ENCODE data around the gene DONSON. TPM values are rescaled to one million over a fixed set of nuclear protein-coding genes. Genes with fewer than 3 reads are reported as not detected.

DONSON gene
- total and polyA plus RNA-seq, 2 of the 13 experiments (the other 11 are each of a cell fraction or from before 2014, with no cell fraction given) = 35.4 to 63.6 TPM

- peaks cover 34% of the 10 kb centered on the region for H4K20me1 ChIP-seq (ENCODE audit: insufficient read depth, low read length)
- no peaks in the 10 kb centered on the region for H3K9me3 ChIP-seq (ENCODE audit: low read length)
- peak overlapping the region; percentile 89 for H3K4me2 ChIP-seq (ENCODE audit: low read depth, low read length)
- H3K27me3 ChIP-seq (ENCODE audit: control insufficient read depth in 1 of 2, insufficient read depth in 2 of 2, low read length in 2 of 2) = no peaks in the 10 kb centered on the region; a peak in 1 of 5 replicates
- no peak overlapping the region for H2AFZ ChIP-seq (ENCODE audit: low read length)
- WGBS (ENCODE audit: low lambda C conversion rate) = 3% methylated on average over 19 of the region's 19 CpGs
- H3K27ac ChIP-seq (ENCODE audit: extremely low read length, insufficient read depth, low read length) = peak overlapping the region; percentile 100
- CTCF ChIA-PET (ENCODE audit: low intra/inter-chr PET ratio, low total read pairs) = no interaction called here
- peak overlapping the region; percentile 85 to 98 (median 85) for H3K4me3 ChIP-seq (replicated peaks in 1 of 3; ENCODE audit: insufficient read depth in 1 of 3, low read depth in 2 of 3, low read length in 3 of 3)
- peaks cover 72% of the 10 kb centered on the region for H3K79me2 ChIP-seq (ENCODE audit: insufficient read depth, low read length)
- intact Hi-C loops (cut with micrococcal nuclease; ENCODE audit: unreplicated experiment) (loop anchor here (5.0 kb wide), 1 partner anchor 46 kb away; the partner anchor contains the start of gene DONSON), in situ Hi-C loops (cut with HindIII; ENCODE audit: extremely low pct_ligation_motif_present, low pct_unique_long_range_greater_than_20kb) (no loop called here)
- FAIRE-seq = no peak
- TSS peak; percentile 82 for BruUV-seq (replicated peaks)
- peaks cover 21% of the 10 kb centered on the region for H3K4me1 ChIP-seq (ENCODE audit: insufficient read depth, low read length)
- peaks cover 3 to 32% of the 10 kb centered on the region in 2 experiments; a peak in 4 of 5 replicates for H3K36me3 ChIP-seq (replicated peaks in 1 of 2; ENCODE audit: control insufficient read depth in 1 of 2, insufficient read depth in 2 of 2, low read length in 2 of 2)
- POLR2A ChIA-PET = interaction anchor here (1.2 to 2.6 kb wide), 6 partner anchors 48 to 217 kb away, joined by 3 to 9 read pairs (median 6); partner anchors contain the start of genes DNAJC28, DONSON and IFNAR1
- ATAC-seq = no peak
- H3K9ac ChIP-seq (ENCODE audit: insufficient read depth, low read depth, low read length) = peak overlapping the region; percentile 100
- peak; percentile 24 for DNase-seq (ENCODE audit: low spot score)
- TF ChIP-seq GTF3A (CRISPR knock-in tag; conservative IDR thresholded peaks at IDR 0.05) (0 out of 2 replicates have a peak, but pooled peaks have one; percentile 45), ASH2L (IDR thresholded peaks at IDR 0.05; ENCODE audit: insufficient read length, low read depth, low read length) (no peak), ETV5 (CRISPR knock-in tag; IDR thresholded peaks at IDR 0.05; ENCODE audit: borderline replicate concordance) (peak; percentile 65; the same call in 1 of the 2 replicates), ATF3 (CRISPR knock-in tag; IDR thresholded peaks at IDR 0.05) (no peak), CHD2 (IDR thresholded peaks at IDR 0.05; ENCODE audit: low read depth, low read length) (no peak), RAD21 (CRISPR knock-in tag; IDR thresholded peaks at IDR 0.05) (no peak), ZNF782 (CRISPR knock-in tag; IDR thresholded peaks at IDR 0.05; ENCODE audit: borderline replicate concordance) (0 out of 2 replicates have a peak, but pooled peaks have one; percentile 7), TARDBP (CRISPR knock-in tag; IDR thresholded peaks at IDR 0.05) (no peak), ZNF781 (CRISPR knock-in tag; IDR thresholded peaks at IDR 0.05; ENCODE audit: borderline replicate concordance, not compliant biosample characterization) (no peak), ZMYM2 (CRISPR knock-in tag; IDR thresholded peaks at IDR 0.05) (peak; percentile 75), ZNF558 (CRISPR knock-in tag; IDR thresholded peaks at IDR 0.05; ENCODE audit: borderline replicate concordance) (no peak), ADNP (CRISPR knock-in tag; IDR thresholded peaks at IDR 0.05) (peak; percentile 80), ZNF460 (CRISPR knock-in tag; IDR thresholded peaks at IDR 0.05; ENCODE audit: borderline replicate concordance) (peak; percentile 86), HNF4A (CRISPR knock-in tag; IDR thresholded peaks at IDR 0.05) (no peak), ZNF556 (CRISPR knock-in tag; IDR thresholded peaks at IDR 0.05; ENCODE audit: borderline replicate concordance) (0 out of 2 replicates have a peak, but pooled peaks have one; percentile 5), ZNF121 (CRISPR knock-in tag; IDR thresholded peaks at IDR 0.05) (peak; percentile 72), ARHGAP35 (CRISPR knock-in tag; IDR thresholded peaks at IDR 0.05; ENCODE audit: borderline replicate concordance) (no peak)
- TF ChIP-seq, protein P1, sequence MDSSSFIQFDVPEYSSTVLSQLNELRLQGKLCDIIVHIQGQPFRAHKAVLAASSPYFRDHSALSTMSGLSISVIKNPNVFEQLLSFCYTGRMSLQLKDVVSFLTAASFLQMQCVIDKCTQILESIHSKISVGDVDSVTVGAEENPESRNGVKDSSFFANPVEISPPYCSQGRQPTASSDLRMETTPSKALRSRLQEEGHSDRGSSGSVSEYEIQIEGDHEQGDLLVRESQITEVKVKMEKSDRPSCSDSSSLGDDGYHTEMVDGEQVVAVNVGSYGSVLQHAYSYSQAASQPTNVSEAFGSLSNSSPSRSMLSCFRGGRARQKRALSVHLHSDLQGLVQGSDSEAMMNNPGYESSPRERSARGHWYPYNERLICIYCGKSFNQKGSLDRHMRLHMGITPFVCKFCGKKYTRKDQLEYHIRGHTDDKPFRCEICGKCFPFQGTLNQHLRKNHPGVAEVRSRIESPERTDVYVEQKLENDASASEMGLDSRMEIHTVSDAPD (CRISPR knock-in tag; IDR thresholded peaks at IDR 0.05) = 0 out of 2 replicates have a peak, but pooled peaks have one; percentile 35
- TF ChIP-seq, protein P2, sequence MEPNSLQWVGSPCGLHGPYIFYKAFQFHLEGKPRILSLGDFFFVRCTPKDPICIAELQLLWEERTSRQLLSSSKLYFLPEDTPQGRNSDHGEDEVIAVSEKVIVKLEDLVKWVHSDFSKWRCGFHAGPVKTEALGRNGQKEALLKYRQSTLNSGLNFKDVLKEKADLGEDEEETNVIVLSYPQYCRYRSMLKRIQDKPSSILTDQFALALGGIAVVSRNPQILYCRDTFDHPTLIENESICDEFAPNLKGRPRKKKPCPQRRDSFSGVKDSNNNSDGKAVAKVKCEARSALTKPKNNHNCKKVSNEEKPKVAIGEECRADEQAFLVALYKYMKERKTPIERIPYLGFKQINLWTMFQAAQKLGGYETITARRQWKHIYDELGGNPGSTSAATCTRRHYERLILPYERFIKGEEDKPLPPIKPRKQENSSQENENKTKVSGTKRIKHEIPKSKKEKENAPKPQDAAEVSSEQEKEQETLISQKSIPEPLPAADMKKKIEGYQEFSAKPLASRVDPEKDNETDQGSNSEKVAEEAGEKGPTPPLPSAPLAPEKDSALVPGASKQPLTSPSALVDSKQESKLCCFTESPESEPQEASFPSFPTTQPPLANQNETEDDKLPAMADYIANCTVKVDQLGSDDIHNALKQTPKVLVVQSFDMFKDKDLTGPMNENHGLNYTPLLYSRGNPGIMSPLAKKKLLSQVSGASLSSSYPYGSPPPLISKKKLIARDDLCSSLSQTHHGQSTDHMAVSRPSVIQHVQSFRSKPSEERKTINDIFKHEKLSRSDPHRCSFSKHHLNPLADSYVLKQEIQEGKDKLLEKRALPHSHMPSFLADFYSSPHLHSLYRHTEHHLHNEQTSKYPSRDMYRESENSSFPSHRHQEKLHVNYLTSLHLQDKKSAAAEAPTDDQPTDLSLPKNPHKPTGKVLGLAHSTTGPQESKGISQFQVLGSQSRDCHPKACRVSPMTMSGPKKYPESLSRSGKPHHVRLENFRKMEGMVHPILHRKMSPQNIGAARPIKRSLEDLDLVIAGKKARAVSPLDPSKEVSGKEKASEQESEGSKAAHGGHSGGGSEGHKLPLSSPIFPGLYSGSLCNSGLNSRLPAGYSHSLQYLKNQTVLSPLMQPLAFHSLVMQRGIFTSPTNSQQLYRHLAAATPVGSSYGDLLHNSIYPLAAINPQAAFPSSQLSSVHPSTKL (CRISPR knock-in tag; IDR thresholded peaks at IDR 0.05) = peak; percentile 8; the same call in 1 of the 2 replicates
Measured at GRCh38 chr21:33541105-33541711, 47.3 kb downstream of the DONSON start.
